Left forelimb (tissue), 1 donor: ENCODE measurements around the gene VPS45.
A peak's percentile ranks its signal among the peaks of the same experiment; 100 is the strongest.
"Not testable (repeated sequence)": the region's sequence is repeated elsewhere in the genome, so short reads cannot be mapped to it uniquely, and the experiment has no call there.

Experiments used
- DNase-seq: peaks from one replicate; pipeline ENCODE4 v3.0.0-alpha.2; 2018; ENCODE audit warnings: low spot score

Gene VPS45

DNA sequence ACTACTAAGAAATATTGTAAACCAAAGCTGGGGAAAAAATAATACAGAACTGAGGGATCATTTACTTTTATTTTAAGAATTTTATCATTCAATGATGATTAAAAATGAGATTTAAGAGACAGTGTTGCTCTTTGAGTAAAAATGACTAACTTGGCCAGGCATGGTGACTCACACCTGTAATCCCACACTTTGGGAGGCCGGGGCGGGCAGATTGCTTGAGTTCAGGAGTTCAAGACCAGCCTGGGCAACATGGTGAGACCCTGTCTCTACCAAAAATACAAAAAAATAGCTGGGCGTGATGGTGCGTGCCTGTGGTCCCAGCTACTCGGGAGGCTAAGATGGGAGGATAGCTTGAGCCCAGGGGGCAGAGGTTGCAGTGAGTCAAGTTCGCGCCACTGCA is 60.3 kb downstream of the VPS45 start:
- DNase-seq = no peak

DNA sequence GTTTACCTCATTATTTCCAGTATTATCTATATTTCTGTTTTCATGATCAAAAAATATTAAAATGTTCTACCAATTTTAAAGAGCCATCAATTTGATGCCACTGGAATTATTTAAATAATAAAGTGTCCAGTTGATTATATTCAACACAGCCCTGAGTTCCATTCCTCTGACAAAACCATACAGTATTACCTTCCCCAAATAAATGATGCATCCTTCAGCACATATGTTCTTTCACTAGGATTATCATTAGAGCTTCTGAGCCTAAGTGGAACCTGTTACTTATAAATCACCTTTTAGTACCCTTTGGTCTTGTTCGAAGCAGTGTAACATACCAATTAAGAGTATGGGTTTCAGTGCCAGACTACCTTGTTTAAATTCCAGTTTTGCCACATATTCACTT is 64.8 kb downstream of the VPS45 start:
- no peak for DNase-seq

GRCh38 chr1:150134537-150134936 is 67.0 kb downstream of the VPS45 start:
- DNase-seq = no peak

DNA sequence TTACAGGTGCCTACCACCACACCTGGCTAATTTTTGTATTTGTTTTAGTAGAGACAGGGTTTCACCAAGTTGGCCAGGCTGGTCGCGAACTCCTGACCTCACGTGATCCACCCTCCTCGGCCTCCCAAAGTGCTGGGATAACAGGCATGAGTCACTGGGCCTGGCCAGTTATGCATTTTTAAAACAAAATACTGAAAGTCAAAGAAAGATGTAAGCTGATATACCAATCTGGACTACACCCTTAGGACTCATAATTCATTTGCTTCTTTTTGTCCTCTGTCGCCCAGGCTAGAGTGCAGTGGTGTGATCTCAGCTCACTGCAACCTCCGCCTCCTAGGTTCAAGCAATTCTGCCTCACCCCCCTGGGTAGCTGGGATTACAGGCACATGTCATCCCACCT is 67.8 kb downstream of the VPS45 start:
- DNase-seq = not testable (repeated sequence)

GRCh38 chr1:150138044-150138443 is 70.5 kb downstream of the VPS45 start:
- no peak for DNase-seq

- DNase-seq = no peak
These were observed 73.9 kb downstream of the VPS45 start for GRCh38 chr1:150141452-150141851.

- DNase-seq = no peak
These were observed 74.5 kb downstream of the VPS45 start for GRCh38 chr1:150142083-150142482.

DNA sequence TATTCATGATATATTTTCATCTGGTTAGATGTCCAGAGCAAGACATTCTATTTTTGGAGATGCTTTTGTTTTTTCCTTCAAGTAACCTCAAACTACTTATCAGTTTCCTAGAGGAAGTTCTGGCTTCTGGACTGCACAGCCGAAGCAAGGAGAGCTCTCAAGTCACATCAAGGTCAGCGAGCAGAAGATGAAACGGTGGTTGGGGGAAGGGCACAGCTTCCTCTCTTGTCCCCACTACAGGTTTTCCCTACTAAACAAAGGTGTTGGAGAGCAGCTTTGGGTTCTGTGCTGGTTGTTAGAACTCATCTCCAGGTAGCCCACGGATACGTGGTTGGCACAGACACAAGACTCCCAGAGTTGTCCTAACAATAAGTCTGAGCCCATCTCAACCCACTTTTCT is 77.0 kb downstream of the VPS45 start:
- no peak for DNase-seq

- DNase-seq = not testable (repeated sequence)
These were observed 78.4 kb downstream of the VPS45 start for GRCh38 chr1:150146016-150146415.

DNA sequence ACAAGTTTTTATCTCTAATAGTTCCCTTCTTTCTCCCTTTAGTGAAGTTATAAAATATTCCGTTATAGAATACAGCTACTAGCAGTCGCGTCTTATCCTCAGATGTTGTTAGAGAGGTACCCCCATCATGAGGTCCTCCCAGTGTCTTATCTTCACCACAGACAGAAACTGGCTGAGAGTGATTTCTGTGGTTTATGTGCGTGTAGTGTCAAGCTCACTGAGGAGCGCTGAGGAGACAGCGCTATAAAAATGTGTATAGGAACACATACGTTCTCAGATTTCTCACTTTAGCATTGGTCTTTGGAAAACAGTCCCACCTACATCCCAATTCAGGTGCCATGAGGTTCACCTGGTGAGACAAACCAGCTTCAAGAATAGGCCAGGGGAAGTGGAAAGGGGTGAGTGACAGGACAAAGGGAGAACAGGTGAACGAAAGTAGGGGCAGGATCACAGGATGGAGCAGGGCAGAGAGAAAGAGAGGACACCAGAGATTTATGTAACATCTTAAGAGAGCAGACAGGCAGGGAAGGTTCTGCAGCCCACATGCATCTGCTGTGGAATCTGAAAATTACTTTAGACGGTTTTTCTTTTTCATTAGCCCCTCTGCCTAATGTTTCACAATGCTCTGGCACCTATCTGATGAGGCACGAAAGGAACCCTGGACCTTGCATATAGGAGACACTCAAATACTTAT is 79.4 kb downstream of the VPS45 start:
- DNase-seq = no peak

DNA sequence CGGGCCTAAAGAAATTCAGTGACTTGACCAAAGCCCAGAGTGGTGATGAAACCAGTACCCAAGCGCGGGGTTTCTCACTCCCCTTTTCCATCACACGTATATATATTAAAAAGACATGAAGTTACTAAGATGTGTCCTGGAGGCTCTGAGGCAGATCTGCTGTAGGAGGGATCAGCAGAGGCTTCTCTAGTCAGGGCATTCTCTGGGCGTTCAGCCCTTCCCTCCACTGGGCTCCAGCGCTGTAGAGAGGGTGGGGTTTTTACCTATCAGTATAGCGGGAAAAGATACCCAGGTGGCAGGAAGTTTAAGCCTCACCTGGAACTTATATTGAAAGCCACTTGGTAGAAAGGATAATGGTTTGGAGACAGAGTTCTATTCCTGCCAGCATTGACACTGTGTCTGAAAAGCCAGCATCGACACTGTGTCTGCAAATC is 81.3 kb downstream of the VPS45 start:
- no peak for DNase-seq

GRCh38 chr1:150149271-150150132 is 81.9 kb downstream of the VPS45 start, which contains the start of gene PLEKHO1:
TSS of gene PLEKHO1 (plus strand) at chr1:150149916. CDS start at chr1:150150258, 342 bp downstream.
- peak; percentile 91 for DNase-seq

DNA sequence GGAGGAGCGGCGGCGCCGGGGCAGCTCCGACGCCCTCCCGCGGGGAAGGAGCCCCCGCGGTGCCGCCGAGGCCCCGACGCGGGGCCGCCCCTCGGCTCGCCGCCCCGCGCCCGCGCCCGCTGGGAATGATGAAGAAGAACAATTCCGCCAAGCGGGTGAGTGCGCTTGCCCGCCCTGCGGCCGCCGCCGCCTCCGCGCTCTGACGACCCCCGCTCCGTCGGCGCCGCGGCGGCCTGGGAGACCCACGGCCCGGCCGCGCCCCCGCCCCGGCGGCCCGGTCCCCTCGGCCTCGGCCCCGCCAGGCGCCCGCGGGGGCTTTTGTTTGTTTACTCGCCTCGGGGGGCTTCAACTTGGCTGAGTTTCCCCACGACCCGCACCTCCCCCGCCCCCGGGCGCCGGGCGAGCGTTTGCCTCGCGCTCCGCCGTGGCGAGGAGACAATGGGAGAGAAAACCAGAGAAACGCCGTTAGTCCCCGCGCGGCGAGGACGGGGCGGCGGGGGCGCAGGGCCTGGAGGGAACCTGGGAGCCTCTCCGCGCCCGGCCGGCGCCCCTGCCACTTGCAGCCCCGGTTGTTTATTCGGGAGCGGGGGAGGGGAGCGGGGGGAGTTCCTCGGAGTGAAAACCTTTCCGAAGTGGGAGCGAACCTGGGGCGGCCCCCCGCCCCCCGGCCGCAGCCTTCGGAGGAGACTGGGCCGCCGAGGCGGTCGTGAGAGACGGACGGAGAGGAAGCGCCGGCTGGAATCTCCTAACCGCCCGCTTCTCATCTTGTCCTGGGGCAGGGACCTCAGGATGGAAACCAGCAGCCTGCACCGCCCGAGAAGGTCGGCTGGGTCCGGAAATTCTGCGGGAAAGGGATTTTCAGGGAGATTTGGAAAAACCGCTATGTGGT is 82.8 kb downstream of the VPS45 start:
- peak; percentile 73 for DNase-seq

GRCh38 chr1:150151291-150152181 is 84.0 kb downstream of the VPS45 start:
- no peak for DNase-seq

DNA sequence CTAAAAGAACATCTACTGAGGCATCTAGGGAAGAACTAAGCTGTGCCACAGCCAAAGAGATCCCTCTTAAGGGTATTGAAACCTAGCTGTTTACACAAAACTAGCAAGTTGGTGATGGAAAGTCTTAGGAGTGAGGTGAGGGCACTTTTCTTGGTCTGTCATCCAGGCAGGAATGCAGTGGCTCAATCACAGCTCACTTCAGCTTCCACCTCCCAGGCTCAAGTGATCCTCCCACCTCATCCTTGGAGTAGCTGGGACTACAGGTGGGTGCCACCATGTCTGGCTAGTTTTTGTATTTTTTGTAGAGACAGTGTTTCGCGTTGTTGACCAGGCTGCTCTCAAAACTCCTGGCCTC is 84.6 kb downstream of the VPS45 start:
- DNase-seq = no peak

GRCh38 chr1:150152772-150153456 is 85.3 kb downstream of the VPS45 start:
- no peak for DNase-seq

GRCh38 chr1:150154143-150154542 is 86.6 kb downstream of the VPS45 start:
- no peak for DNase-seq

DNA sequence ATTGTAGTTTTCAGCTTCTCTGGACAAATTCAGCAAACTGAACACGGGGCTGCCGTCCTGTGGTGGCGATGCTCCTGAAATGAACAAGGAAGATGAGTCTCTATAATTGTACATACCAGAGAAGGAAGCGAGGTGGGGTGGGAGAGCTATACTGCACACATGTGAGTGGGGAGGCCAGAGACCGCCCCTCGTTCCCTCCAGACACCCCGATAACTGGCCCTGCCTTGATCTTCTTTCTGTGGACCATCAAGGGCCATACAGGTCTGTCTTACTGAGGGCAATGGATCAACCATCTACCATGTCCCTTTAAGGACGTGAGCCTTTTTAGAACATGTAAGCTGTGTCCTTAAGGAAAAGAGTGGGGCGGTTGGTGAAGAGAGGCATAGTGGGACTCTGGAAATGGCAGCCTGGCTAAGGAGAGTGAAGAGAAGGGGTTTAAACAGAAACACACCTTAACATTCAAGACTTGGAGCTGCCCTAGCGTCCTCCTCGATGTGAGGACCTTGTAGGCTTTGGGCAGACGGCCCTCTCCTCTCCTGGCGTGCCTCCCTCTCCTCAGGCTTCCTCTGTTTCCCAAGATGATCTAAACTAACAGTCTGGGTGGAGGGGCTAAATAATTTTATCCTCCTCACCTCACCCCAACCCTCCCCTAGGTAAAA is 88.0 kb downstream of the VPS45 start:
- DNase-seq = no peak

GRCh38 chr1:150156868-150157603 is 89.5 kb downstream of the VPS45 start:
- DNase-seq = no peak
